Hindlimb muscle (tissue), 1 donor: ENCODE measurements around the gene CENPB. TPM values are rescaled to one million over a fixed set of nuclear protein-coding genes. Genes with fewer than 3 reads are reported as not detected.
"Not testable (repeated sequence)": the region's sequence is repeated elsewhere in the genome, so short reads cannot be mapped to it uniquely, and the experiment has no call there.

Experiments used
- DNase-seq: peaks from one replicate; pipeline ENCODE4 v3.0.0-alpha.2; 2013
- polyA plus RNA-seq: library from polyadenylated mRNA; unstranded; fragments of 120-200 nt; gene quantifications from one replicate; pipeline ENCODE4 v1.2.1, GENCODE V29; 2013; ENCODE audit not compliant: insufficient read length

The CENPB gene
- 47.8 TPM for polyA plus RNA-seq

- peak; percentile 93 for DNase-seq
Observed at GRCh38 chr20:3786665-3787323, at the start of gene CENPB. CENPB (minus strand) TSS chr20:3786740; CDS start chr20:3786483, 257 bp downstream.

GRCh38 chr20:3836132-3836531 is 49.6 kb upstream of the CENPB start:
- DNase-seq = no peak

GRCh38 chr20:3829891-3830290 is 43.4 kb upstream of the CENPB start:
- DNase-seq = not testable (repeated sequence)

- no peak for DNase-seq
Observed at GRCh38 chr20:3828798-3829197, 42.3 kb upstream of the CENPB start.

GRCh38 chr20:3826420-3826819 is 39.9 kb upstream of the CENPB start:
- DNase-seq = no peak

GRCh38 chr20:3825526-3825925 is 39.0 kb upstream of the CENPB start:
- DNase-seq = no peak

- DNase-seq = no peak
Observed at GRCh38 chr20:3823881-3824280, 37.3 kb upstream of the CENPB start.

- no peak for DNase-seq
Observed at GRCh38 chr20:3821996-3822395, 35.5 kb upstream of the CENPB start.

GRCh38 chr20:3820901-3821727 is 34.6 kb upstream of the CENPB start:
- no peak for DNase-seq

GRCh38 chr20:3820048-3820900 is 33.7 kb upstream of the CENPB start, which contains the start of gene AP5S1:
AP5S1 (plus strand) TSS chr20:3820547; CDS start chr20:3822118, 1,571 bp downstream.
- DNase-seq = peak; percentile 97

- no peak for DNase-seq
Observed at GRCh38 chr20:3819411-3820047, 33.0 kb upstream of the CENPB start.

- DNase-seq = no peak
Observed at GRCh38 chr20:3818155-3819151, 31.9 kb upstream of the CENPB start.

GRCh38 chr20:3815703-3816315 is 29.3 kb upstream of the CENPB start:
- DNase-seq = no peak

- no peak for DNase-seq
Observed at GRCh38 chr20:3814928-3815495, 28.5 kb upstream of the CENPB start.

- no peak for DNase-seq
Observed at GRCh38 chr20:3813848-3814581, 27.5 kb upstream of the CENPB start.

- DNase-seq = no peak
Observed at GRCh38 chr20:3812975-3813847, 26.7 kb upstream of the CENPB start.

GRCh38 chr20:3812259-3812681 is 25.7 kb upstream of the CENPB start:
- no peak for DNase-seq
